GM18870 (cell line): ENCODE data around the gene ENG.
"Not testable (repeated sequence)": the region's sequence is repeated elsewhere in the genome, so short reads cannot be mapped to it uniquely, and the experiment has no call there.

Experiments used
- ATAC-seq: cut with Tn5 transposase; IDR thresholded peaks from one replicate; pipeline ENCODE4 v1.9.1; 2021; ENCODE audit warnings: moderate library complexity; ENCODE audit not compliant: unreplicated experiment

ENG gene

GRCh38 chr9:127796225-127796813 is 58.1 kb downstream of the ENG start:
- no peak for ATAC-seq

- ATAC-seq, result no peak
Observed at GRCh38 chr9:127794001-127794791, 60.3 kb downstream of the ENG start.

GRCh38 chr9:127793093-127793708 is 61.3 kb downstream of the ENG start:
- ATAC-seq, result no peak

GRCh38 chr9:127792417-127793031 is 61.9 kb downstream of the ENG start:
- ATAC-seq, result no peak

- no peak for ATAC-seq
Observed at GRCh38 chr9:127791085-127791484, 63.4 kb downstream of the ENG start.

GRCh38 chr9:127790094-127790855 is 64.2 kb downstream of the ENG start:
- ATAC-seq, result no peak

- no peak for ATAC-seq
Observed at GRCh38 chr9:127789179-127789578, 65.3 kb downstream of the ENG start.

- ATAC-seq, result no peak
Observed at GRCh38 chr9:127788337-127789011, 66.0 kb downstream of the ENG start.

- ATAC-seq, result no peak
Observed at GRCh38 chr9:127786773-127787104, 67.7 kb downstream of the ENG start.

GRCh38 chr9:127785933-127786772 is 68.3 kb downstream of the ENG start, which contains the start of gene CDK9:
CDK9 (plus strand) TSS chr9:127786034; CDS start chr9:127786149, 115 bp downstream.
- ATAC-seq, result peak; percentile 31

- peak; percentile 28 for ATAC-seq
Observed at GRCh38 chr9:127785023-127785932, 69.2 kb downstream of the ENG start.

GRCh38 chr9:127783111-127784008 is 71.1 kb downstream of the ENG start:
- ATAC-seq, result no peak

GRCh38 chr9:127781806-127782205 is 72.7 kb downstream of the ENG start:
- ATAC-seq, result no peak

GRCh38 chr9:127780909-127781308 is 73.5 kb downstream of the ENG start:
- not testable (repeated sequence) for ATAC-seq

- ATAC-seq, result no peak
Observed at GRCh38 chr9:127780126-127780885, 74.2 kb downstream of the ENG start.

- peak; percentile 37 for ATAC-seq
Observed at GRCh38 chr9:127779136-127779981, 75.1 kb downstream of the ENG start.
